ENCODE measurements around the gene TRPM2.

- TF ChIP-seq, protein P1, sequence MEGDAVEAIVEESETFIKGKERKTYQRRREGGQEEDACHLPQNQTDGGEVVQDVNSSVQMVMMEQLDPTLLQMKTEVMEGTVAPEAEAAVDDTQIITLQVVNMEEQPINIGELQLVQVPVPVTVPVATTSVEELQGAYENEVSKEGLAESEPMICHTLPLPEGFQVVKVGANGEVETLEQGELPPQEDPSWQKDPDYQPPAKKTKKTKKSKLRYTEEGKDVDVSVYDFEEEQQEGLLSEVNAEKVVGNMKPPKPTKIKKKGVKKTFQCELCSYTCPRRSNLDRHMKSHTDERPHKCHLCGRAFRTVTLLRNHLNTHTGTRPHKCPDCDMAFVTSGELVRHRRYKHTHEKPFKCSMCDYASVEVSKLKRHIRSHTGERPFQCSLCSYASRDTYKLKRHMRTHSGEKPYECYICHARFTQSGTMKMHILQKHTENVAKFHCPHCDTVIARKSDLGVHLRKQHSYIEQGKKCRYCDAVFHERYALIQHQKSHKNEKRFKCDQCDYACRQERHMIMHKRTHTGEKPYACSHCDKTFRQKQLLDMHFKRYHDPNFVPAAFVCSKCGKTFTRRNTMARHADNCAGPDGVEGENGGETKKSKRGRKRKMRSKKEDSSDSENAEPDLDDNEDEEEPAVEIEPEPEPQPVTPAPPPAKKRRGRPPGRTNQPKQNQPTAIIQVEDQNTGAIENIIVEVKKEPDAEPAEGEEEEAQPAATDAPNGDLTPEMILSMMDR (conservative IDR thresholded peaks at IDR 0.05): no peak
- TF ChIP-seq ZFX (IDR thresholded peaks at IDR 0.05): no peak
Measured at GRCh38 chr21:44390886-44391285, 37.5 kb downstream of the TRPM2 start.

Data from C4-2B (cell line).